HG02798 (cell line): ENCODE measurements around the gene NTF3.

ENCODE experiments used
- ATAC-seq: cut with Tn5 transposase; IDR thresholded peaks from one replicate; pipeline ENCODE4 v1.9.1; 2021; ENCODE audit warnings: mild to moderate bottlenecking; ENCODE audit not compliant: unreplicated experiment, poor library complexity

The NTF3 gene

DNA sequence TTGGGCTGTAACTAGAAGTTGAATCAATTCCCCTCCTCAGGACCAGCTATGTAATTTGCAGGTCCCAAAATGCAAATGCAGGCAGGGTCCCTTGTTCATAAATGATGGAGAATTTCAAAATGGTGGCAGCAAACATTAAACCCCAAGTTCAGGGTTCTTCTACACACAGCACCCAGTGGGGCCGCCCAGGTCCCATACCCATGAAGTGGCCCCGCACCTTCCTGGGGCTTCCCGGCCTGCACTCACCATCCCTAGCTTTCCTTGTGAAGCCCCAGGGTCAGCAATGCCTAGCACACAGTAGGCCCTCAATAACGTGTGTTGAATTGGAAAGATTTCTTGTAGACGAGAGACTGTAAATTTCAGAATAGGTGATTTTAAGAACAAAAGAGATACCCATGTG, 76.0 kb downstream of the NTF3 start:
- no peak for ATAC-seq

DNA sequence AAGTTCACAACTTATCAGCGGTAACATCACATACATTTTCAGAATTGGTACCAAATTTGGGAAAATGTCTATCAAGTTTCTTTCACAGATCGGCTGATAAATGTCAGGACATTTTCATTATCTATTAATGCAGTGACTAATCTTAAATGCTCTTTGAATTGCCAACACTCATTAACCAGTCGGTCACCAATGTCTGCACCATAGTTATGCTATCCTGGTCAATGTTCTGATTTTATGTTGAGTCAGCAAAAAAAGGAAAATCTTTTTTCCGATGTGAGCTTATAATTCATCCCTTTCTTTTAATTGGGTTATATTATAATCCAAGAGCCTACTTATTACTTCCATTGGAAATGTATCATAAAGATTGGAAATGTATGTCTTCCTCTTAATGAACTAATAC, 77.2 kb downstream of the NTF3 start:
- no peak for ATAC-seq

DNA sequence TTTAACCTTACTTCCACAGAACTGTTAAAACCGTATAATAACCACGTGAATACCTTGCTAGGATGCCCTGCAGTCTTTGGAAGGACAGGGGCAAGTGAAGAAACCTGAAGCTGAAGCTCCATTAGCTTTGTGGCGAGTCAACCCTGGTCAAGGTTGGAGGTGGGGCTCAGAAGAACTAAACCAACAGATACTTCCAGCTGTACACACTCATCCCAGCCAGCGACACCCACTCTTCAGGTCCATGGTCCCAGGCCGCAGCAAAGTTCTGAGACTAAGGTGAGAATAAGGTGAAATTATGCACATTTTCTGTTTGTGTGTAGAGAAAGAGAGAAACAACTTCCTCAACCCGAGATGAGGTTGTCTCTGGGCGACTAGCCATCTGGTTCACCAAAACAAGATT, 77.6 kb downstream of the NTF3 start:
- no peak for ATAC-seq

DNA sequence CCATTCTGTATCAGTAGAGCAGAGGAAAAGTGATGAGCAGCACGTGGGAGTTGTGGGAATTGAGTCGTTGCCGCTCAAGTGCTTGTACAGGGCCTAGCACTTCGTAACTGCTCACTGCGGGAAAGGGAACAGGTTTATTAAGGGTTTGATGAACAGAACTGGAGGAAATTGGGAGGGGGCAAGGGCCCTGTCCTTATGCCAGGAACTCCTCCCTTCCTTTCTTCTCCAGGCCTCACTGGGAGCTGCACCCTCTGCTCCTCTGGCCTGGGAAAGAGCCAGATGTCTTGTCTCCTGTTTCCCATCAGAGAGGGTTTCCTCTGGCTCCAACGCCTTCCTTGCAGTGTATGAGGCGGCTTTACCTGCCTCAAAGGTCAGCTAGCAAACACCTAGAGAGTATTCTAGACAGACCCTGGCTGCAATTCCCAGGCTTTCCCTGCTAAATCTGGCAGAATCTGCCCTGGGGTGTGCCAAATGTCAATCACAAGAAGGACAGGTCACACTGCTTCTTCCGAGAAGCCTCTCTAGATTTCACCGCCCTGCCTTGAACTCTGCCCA, 78.4 kb downstream of the NTF3 start:
- ATAC-seq = no peak

DNA sequence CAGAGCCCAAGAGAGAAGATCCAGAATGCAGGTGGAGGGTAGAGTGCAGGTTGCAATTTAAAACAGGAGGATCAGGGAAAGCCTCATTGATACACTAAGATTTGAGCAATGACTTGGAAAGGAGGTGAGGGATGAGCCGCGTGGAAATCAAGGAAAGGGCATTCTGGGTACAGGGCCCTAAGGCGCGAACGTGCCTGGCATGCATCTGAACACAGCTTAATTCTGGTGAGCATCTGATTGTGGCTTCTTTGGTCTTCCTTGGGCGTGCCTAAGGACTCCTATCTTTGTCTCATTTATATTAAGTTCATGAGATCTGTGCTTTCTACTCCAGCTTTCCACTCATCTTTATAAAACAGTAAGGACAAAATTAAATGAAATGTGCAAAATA, 79.3 kb downstream of the NTF3 start:
- no peak for ATAC-seq

DNA sequence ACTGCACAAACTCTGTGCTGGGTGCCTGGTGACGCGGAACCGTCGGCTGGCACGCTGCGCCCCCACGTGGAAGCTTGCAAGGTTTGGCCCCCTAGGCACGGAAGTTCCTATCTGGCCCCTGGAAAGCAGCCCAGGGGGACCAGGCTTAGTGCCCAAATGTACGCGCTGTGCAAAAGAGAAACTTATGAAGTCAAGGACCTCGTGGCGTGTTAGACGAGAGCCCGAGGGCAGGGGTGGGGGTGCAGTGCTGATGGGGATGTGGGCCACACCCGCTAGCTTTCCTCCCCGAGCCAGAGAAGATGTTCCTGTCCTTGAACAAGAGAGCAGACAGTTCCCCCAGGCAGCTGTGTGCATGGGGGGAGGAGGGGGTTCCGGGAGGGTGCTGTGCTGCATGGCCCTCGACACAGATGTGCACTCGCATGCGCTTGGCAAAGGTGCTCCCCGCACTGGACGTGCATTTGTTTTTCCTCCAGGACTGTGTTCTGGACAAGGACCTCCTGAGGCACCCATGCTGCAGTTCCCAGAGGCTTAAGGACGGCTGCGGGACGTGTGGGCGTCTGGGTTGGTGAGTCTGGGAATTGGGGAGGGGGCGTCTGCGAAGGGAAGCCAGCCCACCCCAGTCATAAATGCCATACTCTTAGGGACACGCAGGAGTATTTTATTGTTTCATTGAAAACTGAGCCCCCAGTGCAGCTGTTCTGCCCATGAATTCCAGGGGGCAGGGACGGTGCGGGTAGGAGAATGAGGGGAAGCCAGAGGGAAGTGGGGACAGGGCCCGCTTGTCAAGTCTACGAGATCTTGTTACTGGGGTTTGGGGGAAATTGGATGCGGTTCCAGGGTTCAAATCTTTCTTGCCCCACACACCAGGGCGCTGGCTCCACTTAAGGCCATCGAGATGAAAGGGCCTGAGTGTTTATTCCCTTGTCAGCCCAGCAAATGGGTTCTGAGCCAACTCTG, 80.0 kb downstream of the NTF3 start:
- ATAC-seq = no peak

DNA sequence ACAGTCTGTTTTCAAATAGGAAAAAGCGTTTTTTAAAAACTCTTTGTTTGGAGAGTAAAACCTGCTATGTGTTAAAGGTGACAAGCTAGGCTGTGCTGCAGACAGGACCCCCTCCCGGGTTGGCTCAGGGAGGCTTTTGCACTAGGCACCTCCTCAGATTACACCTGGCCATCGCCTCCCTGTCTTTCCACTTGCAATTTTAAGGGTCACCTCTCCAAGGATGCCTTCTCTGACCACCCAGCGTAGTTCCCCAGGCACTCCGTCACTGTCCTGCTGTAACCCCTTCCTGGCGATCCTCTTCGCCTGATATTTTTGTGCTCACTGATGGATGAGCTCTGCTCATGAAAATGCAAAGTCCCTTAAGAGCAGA, 80.7 kb downstream of the NTF3 start:
- ATAC-seq = no peak

DNA sequence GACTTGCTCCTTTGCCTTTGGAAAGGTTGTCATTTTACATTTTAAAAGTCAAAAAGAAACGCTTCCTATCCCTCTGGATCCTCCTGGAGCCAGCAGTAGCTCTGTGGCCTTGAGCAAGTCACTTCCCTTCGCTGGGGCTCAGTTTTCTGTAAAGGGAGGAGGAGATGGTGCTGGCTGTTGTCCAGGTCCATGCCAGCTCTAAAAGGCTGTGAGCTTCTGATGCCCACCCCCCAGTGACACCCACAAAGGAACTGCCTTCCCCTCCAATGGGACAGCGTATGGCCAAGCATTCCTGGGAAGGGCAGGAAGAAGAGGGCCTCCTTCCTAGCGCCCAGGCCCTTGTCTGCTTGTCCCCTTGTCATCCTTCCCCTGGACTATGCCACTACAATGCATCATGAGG, 81.5 kb downstream of the NTF3 start:
- no peak for ATAC-seq

DNA sequence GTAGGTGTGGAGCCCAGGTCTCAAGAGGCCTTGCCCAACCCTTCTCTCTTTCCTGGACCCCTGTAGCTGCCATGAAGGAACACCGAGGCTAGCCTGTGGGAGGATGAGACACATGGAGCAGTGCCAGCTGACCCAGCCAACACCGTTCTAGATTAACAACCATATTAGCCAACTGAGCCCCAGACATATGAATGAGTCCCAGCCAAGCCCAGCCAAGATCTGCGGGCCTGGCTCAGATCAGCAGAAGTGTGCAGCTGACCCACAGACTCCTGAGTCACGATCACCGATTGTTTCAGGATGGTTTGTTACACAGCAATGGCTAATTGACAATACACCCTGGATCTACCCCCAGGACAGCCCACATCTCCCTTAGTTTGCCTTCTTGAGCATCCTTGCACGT, 82.1 kb downstream of the NTF3 start:
- ATAC-seq = no peak

DNA sequence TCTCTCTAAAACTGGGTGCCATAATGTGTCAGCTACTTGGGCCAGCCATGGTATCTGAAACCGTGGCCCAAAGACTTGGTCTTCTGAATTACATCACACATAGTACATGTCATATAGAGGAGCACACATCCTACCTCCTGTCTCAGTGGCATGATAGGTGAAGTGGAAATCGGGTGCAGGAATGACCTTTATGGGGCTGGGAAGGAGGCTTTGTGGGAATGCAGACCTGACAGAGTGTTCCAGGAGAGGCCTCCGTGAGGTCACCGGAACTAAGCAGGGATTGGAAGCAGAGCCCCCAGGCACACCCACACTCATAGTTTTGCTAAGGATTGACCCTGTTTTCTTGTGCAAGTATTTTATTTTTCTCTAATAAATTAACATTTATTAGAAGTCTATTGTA, 82.6 kb downstream of the NTF3 start:
- no peak for ATAC-seq

DNA sequence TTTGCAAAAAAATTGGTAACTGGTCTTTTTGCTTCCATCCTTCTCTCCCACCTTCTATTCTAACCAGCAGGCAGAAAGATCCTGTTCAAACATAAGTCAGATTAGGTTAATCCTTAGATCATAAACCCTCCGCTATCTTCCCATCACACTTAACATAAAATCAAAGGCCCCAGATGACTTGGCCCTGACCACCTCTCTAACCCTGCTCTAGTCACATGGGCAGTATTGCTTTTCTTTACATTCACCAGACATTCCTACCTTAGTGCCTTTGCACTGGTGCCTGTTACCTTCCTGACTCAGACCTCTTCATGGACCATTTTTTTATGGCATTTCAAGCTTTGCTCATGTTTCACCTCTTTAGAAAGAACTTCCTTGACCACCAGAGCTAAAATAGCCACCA, 83.5 kb downstream of the NTF3 start:
- ATAC-seq = no peak

DNA sequence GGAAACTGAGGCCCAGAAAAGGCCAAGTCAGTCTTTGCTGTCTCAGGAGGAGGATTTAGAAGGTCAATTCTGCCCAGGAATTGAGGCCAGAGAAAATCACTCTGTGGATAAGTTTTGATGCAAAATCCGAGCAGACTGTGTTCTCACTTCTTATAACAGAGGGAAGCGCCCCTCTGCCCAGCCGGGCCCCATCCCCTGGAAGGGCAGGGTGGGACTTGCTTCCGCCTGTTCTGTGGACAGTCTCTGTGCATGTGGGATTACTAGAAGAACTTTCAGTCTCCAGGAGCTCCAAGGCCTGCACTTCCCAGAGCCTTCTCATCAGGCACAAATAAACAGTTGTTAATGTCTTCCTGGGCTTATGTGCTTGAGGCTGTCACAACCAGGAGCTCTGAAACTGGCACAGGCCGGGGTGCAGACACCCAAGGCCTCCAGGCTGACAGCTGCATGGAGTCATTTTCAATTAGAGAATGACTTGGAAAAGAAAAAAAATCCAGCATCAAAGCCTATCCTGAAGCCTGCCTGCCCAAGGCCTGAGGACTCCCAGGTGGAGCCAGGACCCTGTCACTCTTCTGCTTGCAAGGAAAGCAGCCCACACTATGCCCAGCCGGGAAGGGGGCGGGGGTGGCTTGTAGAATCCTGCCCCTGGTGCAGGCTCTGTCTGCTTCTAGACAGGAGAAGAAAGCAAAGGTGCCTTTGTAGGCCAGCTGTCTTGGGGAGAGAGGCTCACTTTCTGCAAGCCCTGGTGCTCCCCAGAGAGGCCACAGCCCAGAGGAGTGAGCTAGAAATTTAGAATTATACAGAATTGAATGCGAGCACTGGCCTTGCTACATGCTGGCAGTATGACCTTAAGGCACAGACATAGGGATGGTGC, 84.7 kb downstream of the NTF3 start:
- no peak for ATAC-seq

DNA sequence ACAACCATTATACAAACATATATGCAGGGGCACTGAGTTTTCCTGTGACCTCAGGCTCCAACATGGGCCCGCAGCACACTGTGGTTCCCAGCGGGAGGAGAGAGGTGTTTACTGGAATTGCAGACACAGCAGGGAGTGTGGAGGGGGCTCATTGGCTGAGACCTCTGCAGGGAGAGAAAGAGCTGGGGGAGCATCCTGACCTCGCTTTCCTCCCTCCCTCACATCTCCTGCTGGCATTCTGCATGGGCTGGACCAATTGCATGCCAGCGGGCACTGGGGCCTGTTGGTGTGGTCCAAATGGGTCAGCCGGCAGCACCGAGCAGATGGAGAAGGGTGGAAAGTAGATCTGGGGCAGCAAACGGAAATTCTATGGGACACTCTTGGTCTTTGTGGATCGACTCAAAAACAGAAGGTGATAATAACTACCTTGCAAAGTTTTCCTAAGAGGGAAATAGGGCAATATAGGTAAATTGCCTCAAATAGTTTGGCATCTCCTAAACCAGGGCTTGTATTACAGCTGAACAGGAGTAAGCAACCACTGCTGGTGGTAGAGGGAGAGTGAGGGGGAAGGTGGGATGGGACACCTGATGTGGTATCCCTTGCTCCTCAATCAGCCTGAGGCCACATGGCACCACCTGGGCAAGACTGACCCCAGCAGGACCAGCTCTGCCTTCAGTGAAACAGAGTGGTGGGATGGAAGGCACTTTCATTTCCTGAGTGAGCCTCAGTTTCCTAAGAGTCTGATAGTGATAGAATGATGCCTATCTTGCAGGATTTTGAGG, 86.9 kb downstream of the NTF3 start:
- ATAC-seq = no peak

DNA sequence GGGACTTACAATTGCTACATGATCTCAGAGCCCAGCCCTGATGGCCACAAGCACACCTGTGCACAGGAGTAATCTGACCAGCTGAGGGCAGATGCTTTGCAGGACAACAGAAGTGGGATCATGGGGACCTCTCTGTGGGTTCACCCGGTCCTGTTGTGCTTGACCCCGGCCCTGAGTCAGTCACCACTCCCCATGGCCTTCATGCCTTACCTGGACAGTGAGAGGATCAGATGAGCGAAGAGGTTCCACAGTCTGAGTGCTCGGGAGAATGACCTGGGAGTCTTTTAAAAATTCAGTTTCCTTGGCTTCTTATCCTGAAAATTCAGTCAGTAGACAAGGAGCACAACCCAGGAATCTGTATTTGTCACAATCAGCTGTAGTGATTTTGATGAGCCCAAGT, 88.1 kb downstream of the NTF3 start:
- ATAC-seq = no peak

DNA sequence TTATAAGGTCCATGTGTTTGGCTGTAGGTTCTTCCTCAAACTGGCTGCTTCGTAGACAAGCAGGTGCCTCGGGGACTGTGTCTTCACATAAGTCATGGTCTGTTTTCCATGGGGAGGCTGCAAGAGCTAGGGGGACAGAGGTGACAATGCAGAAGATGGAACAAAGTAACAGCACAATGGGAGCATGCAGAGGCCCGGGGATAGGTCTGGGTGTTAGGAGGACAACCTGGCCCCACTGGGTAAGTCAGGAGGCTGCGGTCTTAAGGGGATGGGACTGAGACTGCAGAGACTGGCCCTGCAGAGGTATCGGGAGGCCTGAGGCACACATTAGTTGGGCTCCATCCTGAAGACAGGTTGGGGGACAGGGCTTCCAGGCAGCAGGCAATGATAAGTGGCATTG, 88.9 kb downstream of the NTF3 start:
- no peak for ATAC-seq

DNA sequence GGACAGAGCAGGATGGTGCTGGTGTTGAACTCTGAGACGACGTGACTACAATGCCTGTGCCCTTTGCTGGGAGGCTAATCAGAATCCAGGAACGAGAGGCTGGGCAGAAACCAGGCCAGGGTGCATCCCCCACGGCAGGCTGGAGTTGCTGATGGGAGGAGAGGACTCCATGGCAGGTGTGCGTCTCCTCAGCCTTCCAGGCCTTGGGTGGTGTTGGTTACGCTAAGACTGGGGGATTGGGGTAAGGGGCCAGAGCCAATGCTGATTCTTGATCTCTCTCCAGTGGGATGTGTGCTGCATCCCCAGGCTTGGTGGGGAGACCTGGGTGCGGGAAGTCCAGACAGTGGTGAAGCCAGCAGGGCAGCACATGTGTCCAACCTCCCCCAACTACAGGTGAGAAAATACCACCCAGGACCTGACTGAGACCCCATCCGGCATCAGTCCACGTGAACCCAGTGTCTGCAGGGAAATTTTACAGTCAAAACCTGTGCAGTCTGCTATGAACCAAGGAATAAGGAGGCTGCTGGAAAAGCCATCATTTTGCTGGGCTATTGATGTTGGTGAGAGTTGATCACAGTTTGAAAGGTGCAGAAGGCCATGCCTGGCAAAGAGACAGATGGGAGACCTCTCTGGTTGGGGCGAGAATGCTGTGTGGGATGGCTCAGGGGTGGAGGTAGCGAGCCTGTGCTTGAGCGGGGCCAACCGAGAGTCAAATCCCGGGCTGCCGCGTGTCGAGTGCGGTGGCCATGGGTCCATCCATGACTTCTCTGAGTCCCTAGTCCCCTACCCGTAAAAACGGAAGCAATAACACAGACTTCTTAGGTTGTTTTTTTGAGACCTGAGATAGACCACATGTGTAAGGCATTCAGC, 89.8 kb downstream of the NTF3 start:
- no peak for ATAC-seq

DNA sequence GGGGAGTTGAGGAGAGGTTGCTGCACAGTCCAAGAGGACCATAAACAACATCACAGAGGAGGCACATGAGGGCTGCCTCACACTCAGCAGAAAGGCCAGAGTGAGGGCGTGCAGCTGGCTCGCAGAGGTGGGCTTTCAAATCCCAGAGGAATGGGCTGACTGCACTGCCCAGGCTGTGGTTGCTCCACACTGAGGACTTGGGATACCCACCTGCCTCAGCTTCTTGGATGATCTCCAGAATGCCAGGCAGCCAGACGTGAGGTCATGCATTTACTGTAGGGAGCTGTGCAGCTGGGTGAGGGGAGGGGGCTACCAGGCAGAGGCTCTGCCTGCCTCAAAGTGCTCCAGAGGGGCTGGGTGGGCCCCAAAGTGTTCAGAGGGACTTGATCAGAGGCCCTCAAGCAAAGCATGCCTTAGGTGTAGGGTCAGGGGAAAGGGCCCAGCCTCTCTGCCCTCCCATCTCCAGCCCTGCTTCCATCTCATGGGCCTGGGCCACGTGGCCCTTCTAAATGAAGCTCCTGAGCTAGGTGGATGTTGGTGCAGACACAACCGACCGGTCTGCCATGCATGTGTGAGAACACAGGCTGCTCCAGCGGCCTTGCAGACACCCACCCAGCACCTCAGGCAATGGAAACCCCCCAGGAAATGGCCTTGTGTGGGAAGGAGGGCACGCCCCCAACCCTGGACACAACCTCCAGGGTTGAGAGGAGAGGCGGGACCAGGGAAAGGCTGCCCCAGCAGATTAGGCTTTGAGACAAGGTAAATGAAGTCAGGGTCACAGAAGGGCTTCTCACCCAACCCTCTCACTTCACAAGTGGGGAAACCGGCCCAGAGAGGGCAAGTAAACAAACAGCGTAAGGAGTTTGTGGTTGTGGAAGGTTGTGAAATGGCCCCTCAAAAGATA, 90.8 kb downstream of the NTF3 start:
- no peak for ATAC-seq

DNA sequence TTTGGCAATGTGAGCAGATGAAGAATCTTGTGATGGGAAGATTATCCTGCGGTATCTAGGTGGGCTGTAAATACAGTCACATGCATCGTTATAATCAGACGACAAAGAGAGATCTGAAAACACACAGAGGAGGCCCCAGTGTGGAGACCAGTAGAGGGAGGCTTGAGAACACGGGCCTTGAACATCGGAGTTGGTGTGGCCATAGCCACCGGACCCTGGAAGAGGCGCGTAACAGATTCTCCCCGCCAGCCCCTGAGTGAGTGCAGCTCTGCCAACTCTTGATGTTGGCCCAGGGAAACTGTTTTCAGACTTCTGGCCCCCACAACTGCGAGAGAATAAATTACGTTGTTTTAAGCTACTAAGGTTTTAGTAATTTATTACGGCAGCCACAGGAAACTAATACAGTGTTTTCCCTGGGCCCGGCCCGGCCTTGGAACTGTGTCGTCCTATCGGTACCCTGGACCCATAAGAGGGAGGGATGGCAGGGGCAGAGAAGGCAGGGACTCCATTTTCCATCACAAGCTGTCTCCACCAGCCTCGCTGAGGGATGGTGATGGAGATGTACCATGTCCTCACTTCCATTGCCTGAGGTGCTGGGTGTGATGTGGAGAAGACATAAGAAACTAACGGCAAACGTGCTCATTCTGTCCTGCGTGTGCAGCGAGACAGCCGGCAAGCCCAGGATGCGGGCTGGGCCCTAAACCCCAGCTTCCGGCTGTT, 91.6 kb downstream of the NTF3 start:
- no peak for ATAC-seq
